Measurements from ENCODE around the gene PTPN3. TPM values are rescaled to one million over a fixed set of nuclear protein-coding genes. Genes with fewer than 3 reads are reported as not detected.
A peak's percentile ranks its signal among the peaks of the same experiment; 100 is the strongest.

The PTPN3 gene
- total RNA-seq, 1 donor from 2014 or later: 2.4 TPM

DNA sequence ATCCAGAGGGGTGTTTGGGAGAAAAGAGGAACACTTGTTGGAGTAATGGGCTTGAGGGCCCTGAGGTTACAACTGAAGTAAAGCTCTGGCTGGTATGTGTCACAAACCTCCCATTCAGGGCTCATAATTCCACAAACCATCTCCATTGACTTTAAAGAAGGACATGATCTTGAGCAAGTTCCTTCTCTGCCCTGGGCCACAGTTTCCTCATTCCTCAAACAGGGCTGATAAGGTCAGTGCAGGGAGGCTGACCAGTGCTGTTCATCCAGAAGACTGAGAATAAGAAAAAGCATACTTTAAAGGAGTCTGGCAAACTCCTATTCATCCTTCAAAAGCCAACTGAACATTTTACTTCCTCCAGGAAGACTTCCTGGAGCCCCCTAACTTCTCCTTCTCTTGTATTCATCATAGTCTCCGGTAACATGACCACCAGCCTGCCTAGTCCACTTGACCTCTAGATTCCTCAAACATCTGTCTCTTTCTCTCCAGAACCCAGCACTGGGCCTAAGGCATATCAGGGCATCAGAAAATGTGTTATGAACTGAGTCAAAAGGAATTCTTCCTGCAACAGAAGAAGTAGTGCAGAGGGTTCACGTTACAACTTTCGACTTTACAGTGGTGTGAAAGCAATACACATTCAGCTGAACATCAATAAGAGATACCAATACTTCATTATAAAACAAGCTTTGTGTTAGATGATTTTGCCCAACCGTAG is 20.7 kb upstream of the PTPN3 start:
- H3K4me1 ChIP-seq: peaks cover 11% of the 10 kb centered on the region
- no peaks in the 10 kb centered on the region for H3K27me3 ChIP-seq
- no peak overlapping the region for H3K27ac Mint-ChIP-seq
- no peak overlapping the region for H3K9ac ChIP-seq
- H3K4me1 Mint-ChIP-seq: peaks cover 3% of the 10 kb centered on the region
- H3K36me3 Mint-ChIP-seq: no peaks in the 10 kb centered on the region
- H3K27me3 Mint-ChIP-seq (ENCODE audit: insufficient read depth, low read depth): no peaks in the 10 kb centered on the region
- no peaks in the 10 kb centered on the region for H3K79me2 ChIP-seq (ENCODE audit: low read depth)
- peaks cover 5% of the 10 kb centered on the region for H3F3A ChIP-seq (ENCODE audit: low read depth)
- H3K27ac ChIP-seq: no peak overlapping the region
- no peak overlapping the region for H2AFZ ChIP-seq (replicated peaks)
- no peaks in the 10 kb centered on the region for H3K9me3 ChIP-seq (ENCODE audit: low read depth)
- H3K4me3 ChIP-seq: no peak overlapping the region
- TF ChIP-seq EZH2 (IDR thresholded peaks at IDR 0.05) (no peak), EZH2phosphoT487 (IDR thresholded peaks at IDR 0.05) (no peak)
- TF ChIP-seq, protein P1, sequence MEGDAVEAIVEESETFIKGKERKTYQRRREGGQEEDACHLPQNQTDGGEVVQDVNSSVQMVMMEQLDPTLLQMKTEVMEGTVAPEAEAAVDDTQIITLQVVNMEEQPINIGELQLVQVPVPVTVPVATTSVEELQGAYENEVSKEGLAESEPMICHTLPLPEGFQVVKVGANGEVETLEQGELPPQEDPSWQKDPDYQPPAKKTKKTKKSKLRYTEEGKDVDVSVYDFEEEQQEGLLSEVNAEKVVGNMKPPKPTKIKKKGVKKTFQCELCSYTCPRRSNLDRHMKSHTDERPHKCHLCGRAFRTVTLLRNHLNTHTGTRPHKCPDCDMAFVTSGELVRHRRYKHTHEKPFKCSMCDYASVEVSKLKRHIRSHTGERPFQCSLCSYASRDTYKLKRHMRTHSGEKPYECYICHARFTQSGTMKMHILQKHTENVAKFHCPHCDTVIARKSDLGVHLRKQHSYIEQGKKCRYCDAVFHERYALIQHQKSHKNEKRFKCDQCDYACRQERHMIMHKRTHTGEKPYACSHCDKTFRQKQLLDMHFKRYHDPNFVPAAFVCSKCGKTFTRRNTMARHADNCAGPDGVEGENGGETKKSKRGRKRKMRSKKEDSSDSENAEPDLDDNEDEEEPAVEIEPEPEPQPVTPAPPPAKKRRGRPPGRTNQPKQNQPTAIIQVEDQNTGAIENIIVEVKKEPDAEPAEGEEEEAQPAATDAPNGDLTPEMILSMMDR (IDR thresholded peaks at IDR 0.05): no peak
- DNase-seq (ENCODE audit: low spot score): no peak
- H3K36me3 ChIP-seq: no peaks in the 10 kb centered on the region
- peak overlapping the region; percentile 32 for H3K4me2 ChIP-seq
- no peak overlapping the region for H3K4me3 Mint-ChIP-seq
- H4K20me1 ChIP-seq (ENCODE audit: low read depth): no peaks in the 10 kb centered on the region
- H3K9me3 Mint-ChIP-seq: no peaks in the 10 kb centered on the region

DNA sequence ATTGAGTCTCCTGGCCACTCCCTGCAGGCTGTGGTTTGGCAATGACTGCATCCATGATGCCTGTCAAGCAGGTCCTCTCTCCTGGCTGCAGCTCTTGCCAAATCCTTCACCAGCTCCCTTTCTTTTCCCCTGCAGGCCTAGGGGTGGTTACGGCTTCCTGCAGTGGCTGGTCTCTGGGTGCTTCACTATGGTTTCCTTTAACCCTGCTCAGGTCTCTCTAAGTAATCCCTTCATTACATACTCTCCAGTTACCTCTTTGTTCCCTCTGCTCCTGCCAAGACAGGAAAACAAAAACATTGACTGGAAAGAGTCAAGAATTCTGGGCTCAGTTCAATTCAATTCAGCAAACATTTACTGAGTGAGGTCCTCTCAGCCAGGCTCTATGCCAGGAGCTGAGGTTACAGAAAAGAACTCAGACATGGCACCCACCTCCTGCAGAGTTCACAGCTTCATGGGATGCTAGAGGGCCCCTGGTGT is 19.8 kb upstream of the PTPN3 start:
- H3F3A ChIP-seq (ENCODE audit: low read depth): peaks cover 5% of the 10 kb centered on the region
- Mint-ChIP-seq H3K9me3 (no peaks in the 10 kb centered on the region), H3K36me3 (no peaks in the 10 kb centered on the region), H3K27me3 (ENCODE audit: insufficient read depth, low read depth) (peaks cover 4% of the 10 kb centered on the region), H3K4me3 (no peak overlapping the region), H3K27ac (no peak overlapping the region), H3K4me1 (no peaks in the 10 kb centered on the region)
- no peak overlapping the region for H2AFZ ChIP-seq (replicated peaks)
- no peak overlapping the region for H3K27ac ChIP-seq
- TF ChIP-seq, protein P1 (IDR thresholded peaks at IDR 0.05): no peak
- peak overlapping the region; percentile 32 for H3K4me2 ChIP-seq
- H3K36me3 ChIP-seq: no peaks in the 10 kb centered on the region
- no peak overlapping the region for H3K9ac ChIP-seq
- H3K4me3 ChIP-seq: no peak overlapping the region
- peak; percentile 50 for DNase-seq (ENCODE audit: low spot score)
- no peaks in the 10 kb centered on the region for H4K20me1 ChIP-seq (ENCODE audit: low read depth)
- no peaks in the 10 kb centered on the region for H3K27me3 ChIP-seq
- peaks cover 11% of the 10 kb centered on the region for H3K4me1 ChIP-seq
- H3K9me3 ChIP-seq (ENCODE audit: low read depth): no peaks in the 10 kb centered on the region
- H3K79me2 ChIP-seq (ENCODE audit: low read depth): no peaks in the 10 kb centered on the region

- Histone ChIP-seq H3K27ac (no peak overlapping the region), H3K4me1 (peaks cover 11% of the 10 kb centered on the region), H3K36me3 (no peaks in the 10 kb centered on the region), H2AFZ (replicated peaks) (no peak overlapping the region), H4K20me1 (ENCODE audit: low read depth) (no peaks in the 10 kb centered on the region), H3K4me3 (no peak overlapping the region), H3K27me3 (no peaks in the 10 kb centered on the region), H3K9me3 (ENCODE audit: low read depth) (no peaks in the 10 kb centered on the region), H3F3A (ENCODE audit: low read depth) (peaks cover 5% of the 10 kb centered on the region), H3K9ac (no peak overlapping the region), H3K4me2 (no peak overlapping the region), H3K79me2 (ENCODE audit: low read depth) (no peaks in the 10 kb centered on the region)
- no peak overlapping the region for H3K4me3 Mint-ChIP-seq
- H3K27ac Mint-ChIP-seq: no peak overlapping the region
- no peak for DNase-seq (ENCODE audit: low spot score)
- H3K36me3 Mint-ChIP-seq: no peaks in the 10 kb centered on the region
- TF ChIP-seq EZH2 (IDR thresholded peaks at IDR 0.05) (no peak), EZH2phosphoT487 (IDR thresholded peaks at IDR 0.05) (no peak)
- TF ChIP-seq, protein P1 (IDR thresholded peaks at IDR 0.05): no peak
- peaks cover 5% of the 10 kb centered on the region for H3K27me3 Mint-ChIP-seq (ENCODE audit: insufficient read depth, low read depth)
- H3K9me3 Mint-ChIP-seq: no peaks in the 10 kb centered on the region
- no peaks in the 10 kb centered on the region for H3K4me1 Mint-ChIP-seq
These were observed 15.8 kb upstream of the PTPN3 start for GRCh38 chr9:109513871-109514270.
